Frontal cortex (tissue), 4 donors: ENCODE data around the gene HS1BP3. TPM values are rescaled to one million over a fixed set of nuclear protein-coding genes. Genes with fewer than 3 reads are reported as not detected.

Experiments used
- DNase-seq, 2 donors: peaks; one replicate each; pipeline ENCODE4 v3.0.0; 2012; ENCODE audit warnings: low spot score in 2 of 2
- FAIRE-seq: peaks from 2 replicates; lab custom pipeline; 2012; peaks lifted over from hg19 to GRCh38; lab: Jason Lieb, UNC
- total RNA-seq: library from RNA; depleted of rRNA; stranded (reverse); fragments of >200 nt; gene quantifications from one replicate; pipeline ENCODE4 v1.2.3, GENCODE V29; 2014
- donor health status: control.
- donor health status: control.
- donor health status: control.

HS1BP3 gene
- total RNA-seq, 1 donor from 2014 or later = 7.7 TPM

DNA sequence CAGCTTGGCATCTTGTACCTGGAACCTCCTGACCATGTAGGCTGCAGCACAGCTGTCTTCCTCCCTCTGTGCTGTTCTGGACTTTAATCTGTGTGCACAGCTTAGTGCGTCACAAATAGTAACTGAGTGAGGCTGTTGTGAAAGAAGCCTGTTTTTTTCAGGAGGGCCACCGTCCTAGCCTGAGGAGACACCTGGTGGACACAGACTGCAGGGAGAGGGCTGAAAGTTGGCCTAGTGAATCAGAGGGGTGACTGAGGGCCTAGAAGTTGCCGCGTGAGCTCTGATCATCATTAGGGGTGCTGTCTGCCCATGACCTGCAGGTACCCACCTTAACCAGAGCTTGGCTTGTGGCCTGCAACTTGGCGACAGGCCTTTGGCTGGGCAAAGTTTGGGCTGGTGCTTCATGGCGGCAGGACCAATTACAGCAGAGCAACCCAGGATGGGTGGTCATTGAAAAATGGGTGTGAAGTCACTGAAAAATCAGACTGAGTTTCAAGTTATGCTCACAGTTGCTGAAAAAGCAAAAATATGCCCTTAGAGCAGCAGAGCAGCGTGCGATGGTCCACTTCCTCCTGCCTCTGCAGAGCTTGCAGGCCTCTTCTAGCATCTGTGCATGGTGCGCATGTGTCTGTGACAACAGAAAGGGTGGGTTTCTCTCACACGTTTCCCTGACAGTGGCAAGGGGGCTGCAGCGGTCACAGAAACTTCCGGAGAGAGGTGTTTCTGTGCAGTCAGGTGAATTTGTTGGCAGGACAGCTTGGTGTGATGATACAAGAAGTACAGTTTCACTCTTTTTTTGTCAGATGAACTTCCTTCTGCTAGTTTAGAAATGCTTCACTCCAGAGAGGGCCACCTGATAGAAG, 25.7 kb upstream of the HS1BP3 start:
- no peak for DNase-seq
- FAIRE-seq = no peak

DNA sequence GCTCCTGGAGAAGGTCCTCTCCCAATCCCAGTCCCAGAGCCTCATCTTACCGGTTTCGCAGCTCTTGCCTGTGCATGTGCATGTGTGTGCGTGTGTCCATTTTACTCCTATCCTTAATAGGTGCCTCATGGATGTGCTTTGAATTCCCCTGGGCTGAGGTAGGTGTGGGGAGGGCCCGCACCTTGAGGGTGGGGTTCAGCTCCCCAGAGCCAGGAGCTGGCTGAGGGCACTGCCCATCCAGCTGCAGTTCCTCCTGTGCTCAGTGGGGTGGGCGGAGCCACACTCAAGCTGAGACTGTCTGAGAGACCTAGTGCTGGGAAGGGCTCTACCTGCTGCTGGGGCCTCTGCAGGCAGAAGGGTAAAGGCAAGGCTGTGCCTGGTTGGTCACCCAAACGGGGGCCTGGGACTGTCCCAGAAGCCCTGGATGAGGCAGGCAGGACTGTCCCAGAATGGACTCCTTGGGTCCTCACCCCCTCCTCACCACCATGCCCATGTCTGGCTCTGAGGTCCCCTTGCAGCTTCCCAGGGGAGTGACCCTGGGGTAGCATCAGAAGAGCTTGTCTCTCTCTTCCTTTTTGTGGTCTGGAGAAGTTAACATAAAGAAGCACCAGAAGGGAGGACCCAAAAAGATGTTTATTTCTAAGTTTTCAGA, 24.9 kb upstream of the HS1BP3 start:
- no peak for FAIRE-seq
- no peak for DNase-seq

DNA sequence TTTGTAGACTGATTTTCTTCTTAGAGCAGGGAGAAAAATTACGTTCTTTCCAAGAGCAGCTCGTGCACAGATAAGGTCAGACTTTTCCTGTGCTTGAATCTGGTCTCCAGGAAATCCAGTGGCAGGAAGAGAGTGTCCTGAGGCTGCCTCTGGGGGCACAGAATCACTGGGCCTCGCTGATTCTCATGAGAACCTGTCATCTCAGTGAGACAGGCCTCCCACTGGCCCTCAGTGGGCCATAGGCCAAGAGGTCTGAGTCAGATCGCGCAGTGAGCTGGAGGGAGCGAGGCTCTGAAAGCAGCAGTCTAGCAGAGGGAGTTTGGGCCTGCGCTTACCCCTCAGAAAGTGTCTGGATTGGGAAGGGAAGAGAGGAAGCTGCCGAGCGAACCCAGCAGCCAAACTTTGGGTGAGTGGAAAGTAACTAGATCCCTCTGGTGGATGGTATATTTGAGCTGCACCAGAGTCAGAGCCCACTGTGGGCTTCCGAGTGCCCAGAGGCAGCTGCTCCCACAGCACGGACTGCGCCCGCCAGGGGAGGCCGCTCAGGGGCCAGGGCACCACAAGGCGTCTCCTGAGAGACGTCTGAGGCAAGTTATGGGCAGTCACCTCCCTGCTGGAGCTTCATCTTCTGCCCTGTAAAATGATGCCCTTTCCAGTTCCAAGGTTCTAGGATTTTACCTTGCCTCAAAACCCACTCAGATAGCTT, 24.2 kb upstream of the HS1BP3 start:
- FAIRE-seq (no peak), DNase-seq (peak in 1 of 2 donors; percentile 14)

DNA sequence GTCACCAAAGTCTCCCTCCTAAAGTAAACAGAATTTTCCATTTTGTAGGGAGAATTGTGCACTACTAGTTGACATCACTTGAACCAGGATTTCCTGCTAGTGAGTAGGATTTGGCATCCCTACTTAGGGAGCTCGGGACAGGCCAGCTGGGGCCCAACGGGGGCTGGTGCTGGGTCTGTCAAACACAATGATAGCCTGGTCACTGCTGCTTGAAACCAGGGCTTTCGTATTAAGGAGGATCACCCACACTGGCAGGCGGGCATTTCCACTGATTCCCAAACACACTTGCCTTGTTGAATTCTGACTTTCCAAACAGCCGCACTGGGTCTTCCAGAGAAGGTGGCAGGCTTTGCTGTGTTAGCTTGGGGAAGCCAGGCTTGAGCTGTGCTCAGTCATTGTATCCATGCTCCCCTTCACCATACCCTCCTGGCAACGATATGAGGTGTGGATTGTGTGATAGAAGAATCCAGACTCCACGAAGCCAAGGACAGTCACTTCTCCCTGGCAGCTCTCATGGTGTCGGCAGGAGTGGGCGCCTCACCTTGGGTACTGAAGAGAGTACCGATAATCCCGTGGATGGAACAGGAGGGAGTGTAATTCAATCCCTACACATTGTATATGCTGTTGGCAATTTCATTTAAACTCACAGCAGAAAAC, 23.5 kb upstream of the HS1BP3 start:
- FAIRE-seq (no peak), DNase-seq (no peak)

DNA sequence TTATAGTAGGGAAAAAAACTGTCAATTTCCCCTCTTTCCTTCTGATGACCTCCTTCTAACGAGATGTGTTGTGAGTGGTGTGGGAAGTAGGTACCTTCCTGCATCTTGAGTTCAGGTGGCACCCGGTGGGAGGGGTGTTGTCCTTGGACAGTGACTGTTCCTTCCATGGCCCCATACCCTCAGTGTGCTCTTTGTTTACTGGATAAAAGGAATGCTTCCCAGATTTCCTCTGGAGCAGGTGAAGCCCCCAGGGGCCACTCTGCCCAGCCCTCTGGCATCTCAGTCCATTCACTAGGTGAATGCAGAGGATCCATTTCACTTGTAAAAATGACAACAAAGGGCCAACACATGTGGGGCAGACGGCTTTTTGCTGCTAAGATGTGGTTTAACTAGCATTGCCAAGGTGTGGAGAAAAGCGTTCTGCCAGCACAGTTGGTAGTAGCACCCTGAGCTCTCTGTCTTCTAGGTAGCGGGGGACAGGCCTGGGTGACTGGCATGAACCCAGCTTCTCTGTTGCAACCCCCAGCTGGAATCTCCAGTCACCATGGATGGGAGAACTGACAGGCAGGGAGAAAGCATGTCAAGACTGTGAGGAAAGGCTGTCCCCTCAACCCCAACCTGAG, 22.9 kb upstream of the HS1BP3 start:
- peak in 1 of 2 donors; percentile 18 for DNase-seq
- no peak for FAIRE-seq

DNA sequence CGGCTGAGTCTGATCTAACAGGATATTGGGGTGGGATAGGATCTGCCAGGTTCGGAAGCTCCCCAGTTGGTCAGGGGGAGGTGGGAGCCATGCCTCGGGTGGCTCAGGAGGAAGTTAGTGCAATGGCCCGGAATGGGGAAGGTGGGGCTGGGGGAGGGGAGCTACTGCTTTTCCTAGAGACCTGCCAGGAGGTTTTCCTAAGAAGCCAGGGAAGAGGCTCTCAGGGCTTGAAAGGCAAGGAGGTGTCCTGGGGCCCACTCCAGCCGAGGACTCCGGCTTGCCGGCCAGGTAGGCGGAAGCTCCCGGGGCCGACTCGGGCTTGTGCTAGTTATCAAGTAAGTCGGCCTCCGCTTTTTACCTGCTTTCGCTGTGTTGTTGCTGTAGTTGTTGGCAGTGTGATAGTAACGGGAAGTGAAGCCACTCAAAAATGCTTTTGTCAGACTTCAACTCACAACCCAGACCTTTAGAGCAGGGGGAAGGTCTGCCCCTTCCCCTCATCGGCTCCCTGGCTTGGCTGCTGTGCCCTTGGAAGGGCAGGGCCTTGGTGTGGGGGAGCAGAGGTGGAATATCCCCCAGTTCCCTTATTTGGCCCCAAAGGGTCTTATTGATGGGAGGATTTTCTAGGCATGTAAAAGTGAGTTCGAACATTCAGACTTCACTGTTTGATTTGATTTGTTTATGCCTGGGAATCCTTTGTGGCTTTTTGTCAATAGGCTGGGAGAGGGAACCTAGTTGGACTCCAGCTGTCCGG, 21.5 kb upstream of the HS1BP3 start:
- FAIRE-seq (no peak), DNase-seq (peak in 1 of 2 donors; percentile 12)

DNA sequence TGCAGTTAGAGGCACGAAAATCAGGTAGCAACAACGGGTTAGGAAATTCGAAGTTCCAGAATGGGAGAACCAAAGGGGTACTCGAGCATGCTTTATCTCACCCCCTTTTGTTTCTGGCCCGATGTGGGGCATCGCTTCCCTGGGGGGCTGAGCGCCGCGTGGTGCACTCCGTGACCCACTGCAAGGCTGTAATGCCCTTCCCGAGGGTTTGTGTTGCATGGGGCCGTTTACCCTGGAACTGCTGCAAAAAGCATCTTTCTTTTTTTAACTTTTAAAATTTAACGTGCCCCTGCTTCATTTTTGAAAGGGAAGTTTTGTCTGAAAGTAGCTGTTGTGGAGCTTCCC, 20.8 kb upstream of the HS1BP3 start:
- DNase-seq (no peak), FAIRE-seq (no peak)

DNA sequence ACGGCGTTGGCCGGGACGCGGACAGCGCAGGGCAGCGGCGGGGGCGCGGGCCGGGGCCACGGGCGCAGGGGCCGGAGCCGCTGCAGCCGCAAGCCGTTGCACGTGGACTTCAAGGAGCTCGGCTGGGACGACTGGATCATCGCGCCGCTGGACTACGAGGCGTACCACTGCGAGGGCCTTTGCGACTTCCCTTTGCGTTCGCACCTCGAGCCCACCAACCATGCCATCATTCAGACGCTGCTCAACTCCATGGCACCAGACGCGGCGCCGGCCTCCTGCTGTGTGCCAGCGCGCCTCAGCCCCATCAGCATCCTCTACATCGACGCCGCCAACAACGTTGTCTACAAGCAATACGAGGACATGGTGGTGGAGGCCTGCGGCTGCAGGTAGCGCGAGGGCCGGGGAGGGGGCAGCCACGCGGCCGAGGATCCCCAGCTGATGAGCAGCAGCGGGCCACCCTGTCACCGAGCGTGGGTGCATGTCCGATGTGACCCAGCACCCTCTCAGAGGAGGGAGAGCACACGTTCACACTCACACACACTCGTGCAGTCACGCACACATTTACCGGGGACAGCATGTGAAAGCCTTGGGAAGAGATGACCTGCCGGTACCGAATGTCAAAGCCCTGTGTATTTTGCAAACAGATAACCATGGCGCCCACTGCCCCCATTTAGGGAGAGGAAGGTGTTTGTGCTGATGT, 20.3 kb upstream of the HS1BP3 start:
- DNase-seq (peak in 1 of 2 donors; percentile 17), FAIRE-seq (no peak)

DNA sequence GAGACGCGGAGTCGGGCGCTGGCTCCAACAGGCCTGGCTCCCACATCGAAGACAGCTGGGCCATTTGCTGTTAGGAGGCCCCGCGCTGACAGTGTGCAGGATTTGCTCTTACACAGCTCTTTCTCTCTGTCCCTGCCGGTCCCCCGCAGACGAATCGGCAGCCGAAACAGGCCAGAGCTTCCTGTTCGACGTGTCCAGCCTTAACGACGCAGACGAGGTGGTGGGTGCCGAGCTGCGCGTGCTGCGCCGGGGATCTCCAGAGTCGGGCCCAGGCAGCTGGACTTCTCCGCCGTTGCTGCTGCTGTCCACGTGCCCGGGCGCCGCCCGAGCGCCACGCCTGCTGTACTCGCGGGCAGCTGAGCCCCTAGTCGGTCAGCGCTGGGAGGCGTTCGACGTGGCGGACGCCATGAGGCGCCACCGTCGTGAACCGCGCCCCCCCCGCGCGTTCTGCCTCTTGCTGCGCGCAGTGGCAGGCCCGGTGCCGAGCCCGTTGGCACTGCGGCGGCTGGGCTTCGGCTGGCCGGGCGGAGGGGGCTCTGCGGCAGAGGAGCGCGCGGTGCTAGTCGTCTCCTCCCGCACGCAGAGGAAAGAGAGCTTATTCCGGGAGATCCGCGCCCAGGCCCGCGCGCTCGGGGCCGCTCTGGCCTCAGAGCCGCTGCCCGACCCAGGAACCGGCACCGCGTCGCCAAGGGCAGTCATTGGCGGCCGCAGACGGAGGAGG, 19.6 kb upstream of the HS1BP3 start:
- FAIRE-seq (no peak), DNase-seq (peak in 1 of 2 donors; percentile 19)

DNA sequence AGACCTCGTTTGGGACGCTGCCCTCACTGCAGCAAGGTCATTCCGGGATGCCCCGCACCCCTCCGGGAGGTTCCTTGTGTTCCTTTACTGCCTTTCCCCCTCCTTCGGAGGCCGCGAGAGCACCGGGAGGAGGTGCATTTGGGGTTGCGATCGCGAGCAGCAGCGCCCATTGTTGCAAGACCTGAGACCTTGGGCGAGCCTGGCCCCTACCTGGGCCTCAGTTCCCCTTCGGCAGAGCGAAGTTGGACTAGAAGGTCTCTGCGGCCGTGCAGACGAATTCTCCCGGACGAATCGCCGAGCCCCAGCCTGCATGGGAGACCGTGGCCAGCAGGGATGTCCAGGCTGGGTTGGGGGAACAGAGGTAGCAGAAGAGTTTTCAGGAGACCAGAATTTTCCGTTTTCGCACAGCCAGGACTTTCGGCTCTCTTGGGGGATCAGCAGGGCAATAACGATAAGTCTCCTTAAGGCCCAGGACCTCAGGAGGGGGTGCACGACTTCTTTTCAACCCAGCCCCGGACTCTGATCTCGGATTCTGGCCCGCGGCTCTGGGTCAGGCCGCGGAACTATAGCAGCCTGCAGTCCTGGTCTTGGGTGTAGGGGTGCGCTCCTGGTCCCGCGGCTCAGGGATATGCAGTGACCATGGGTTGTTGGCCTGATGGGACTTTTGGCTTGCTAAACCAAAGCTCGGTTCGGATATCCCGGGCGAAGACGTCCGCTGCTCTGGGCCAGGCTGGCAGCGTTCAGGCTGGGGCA, 18.8 kb upstream of the HS1BP3 start:
- FAIRE-seq (no peak), DNase-seq (peak in 1 of 2 donors; percentile 22)

DNA sequence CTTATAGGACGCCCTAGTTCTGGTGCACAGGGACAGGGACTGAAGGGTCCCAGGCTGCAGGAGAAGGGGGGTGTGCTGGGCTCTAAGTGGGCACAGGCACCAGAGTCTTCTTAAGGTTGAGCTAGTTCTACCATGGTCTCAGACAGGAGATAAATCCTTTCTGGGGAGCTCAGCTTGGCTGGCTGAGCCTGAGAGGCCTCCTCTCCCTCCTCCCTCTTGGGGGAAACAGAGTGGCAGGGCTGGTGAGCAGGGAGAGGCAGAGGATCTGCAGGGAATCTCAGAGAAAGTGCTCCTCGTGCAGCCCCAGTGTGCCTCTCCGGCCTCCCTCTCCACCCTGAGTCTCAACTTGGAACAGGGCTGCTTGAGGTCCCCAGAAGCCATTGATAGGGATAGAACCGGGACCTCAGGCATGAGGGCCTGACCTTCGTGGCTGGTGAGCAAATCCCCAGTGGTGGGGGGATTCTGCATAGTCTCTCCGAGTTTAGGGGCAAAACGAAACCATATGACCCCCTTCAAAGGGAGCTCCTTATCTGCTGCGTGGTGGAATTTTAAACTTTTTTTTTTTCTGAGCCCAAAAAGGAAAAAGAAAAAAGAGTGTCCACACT, 18.1 kb upstream of the HS1BP3 start:
- DNase-seq (peak in 1 of 2 donors; percentile 32), FAIRE-seq (no peak)

DNA sequence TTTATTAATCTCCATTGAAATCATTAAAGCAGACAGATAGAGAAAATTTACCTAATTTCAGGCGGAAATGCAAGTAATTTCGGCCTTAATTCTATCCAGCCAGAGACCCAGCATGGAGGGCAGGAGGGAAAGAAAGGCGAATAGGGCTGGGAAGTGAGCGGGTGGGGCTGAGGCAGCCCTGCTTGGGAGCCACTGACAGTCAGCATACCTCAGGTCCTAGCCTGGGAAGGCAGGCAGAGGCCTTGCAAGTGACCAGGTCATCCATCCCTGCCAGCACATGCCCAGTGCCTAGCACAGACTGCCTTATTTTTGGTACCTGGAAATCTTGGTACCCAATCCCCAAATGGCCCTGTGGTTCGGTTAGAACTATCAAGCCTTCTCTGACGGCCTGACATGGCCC, 17.6 kb upstream of the HS1BP3 start:
- peak in 1 of 2 donors; percentile 21 for DNase-seq
- no peak for FAIRE-seq

DNA sequence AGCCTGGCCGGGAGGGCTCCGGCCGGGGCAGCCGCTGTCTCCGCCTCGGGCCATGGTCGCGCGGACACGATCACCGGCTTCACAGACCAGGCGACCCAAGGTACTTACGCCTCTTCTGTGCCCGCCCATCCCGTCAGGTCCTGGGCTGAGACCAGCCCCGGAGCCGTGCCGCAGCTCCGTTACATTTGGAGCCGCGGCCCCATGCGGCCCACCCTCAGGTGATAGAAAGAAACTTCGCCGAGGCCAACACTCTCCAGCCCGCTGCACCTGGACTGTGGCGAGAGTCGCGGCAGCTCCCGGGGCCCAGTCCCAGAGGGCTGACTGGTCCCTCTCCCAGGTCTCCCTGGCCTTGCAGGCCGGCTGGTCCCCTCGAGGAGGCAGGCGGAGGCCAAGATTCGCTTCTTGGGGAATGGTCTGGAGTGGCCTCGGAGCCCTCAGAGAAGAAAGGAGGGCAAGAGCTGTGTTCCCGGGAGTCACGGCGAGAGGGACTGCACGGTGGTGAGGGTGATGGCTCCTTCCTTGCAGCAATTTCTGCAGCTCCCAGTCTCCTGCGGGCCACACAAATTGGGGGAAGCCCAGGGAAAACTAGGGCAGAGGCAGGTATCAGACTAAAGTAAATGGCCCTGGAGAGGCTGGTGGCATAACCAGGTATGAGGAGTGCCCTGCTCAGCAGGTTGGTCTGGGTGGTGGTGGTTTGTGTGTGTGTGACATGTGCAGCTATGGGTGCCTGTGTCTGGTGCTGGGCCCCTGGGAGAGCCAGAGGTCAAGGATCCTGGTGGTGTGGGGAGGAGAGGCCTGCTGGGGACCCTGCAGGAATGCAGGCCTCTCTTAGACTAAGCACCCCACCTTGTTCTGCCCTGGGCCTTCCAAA, 16.9 kb upstream of the HS1BP3 start:
- no peak for FAIRE-seq
- DNase-seq = peak in 1 of 2 donors; percentile 26

DNA sequence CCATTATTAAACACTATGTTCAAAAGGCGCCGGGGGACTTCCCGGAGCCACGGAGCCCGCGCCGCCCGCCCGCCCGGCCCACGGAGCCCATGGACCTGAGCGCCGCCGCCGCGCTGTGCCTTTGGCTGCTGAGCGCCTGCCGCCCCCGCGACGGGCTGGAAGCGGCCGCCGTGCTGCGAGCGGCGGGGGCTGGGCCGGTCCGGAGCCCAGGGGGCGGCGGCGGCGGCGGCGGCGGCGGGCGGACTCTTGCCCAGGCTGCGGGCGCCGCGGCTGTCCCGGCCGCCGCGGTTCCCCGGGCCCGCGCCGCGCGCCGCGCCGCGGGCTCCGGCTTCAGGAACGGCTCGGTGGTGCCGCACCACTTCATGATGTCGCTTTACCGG, 16.2 kb upstream of the HS1BP3 start:
- DNase-seq = peak; percentile 44 to 64
- FAIRE-seq = no peak

DNA sequence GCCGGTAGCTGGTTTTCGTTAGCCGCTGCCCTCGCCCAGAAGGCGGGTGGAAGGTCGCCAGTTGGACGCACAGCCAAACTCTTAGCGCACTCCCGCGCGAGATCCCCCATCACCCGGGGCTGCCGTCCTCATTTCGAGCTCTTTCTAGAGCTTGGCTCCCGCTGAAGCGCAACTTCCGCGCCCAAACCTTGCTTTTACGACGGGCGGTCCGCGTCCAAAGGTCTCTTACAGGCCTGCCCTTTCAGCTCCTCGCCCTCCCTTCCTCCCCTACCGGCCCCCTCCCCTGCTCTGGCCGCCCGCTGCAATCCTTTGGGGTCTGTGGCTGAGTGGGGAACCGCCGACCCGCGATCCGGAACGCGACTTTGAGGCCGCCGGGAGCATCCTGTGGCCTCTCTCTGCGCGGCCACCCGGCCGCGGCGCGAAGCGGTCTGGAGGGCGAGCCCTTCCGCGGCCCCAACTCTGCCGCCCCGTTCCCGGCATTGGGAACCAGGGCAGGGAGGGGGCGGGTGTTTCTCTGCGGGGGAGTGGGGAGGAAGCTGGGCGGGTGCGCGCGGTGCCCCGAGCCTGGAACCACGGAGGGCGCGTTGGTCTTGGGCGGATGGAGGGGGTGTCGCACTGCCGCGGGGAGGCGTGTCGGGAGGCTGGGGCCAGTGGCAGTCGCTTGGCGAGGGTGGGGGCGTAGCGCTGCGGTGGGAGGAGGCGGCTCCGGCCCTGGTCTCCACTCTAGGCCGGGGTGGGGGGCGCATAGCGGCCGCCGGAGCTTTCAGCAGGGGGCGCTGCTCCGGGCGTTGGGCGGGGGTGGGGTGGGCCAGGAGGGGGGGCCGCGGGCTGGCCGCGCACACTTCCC, 15.6 kb upstream of the HS1BP3 start, which contains the start of gene GDF7:
TSS of gene GDF7 (plus strand) at position 841 of the 847 bp plus-strand sequence. CDS start 96 bp downstream, outside the sequence.
- no peak for FAIRE-seq
- DNase-seq = peak; percentile 45 to 62
